Esophagus muscularis mucosa (tissue), 4 donors: ENCODE data around the gene APOBEC3A.

Source experiments
- EP300 ChIP-seq: sonication (generic); formaldehyde crosslinking; IDR thresholded peaks from one replicate; pipeline ENCODE4 v1.6.1; 2017; ENCODE audit warnings: antibody characterized with exemption
- POLR2AphosphoS5 ChIP-seq, 2 donors: sonication (generic); formaldehyde crosslinking; IDR thresholded peaks; one replicate each; pipeline ENCODE4 v1.6.1; 2017; ENCODE audit warnings: antibody characterized with exemption in 2 of 2
- TF ChIP-seq, protein P1 (sequence below), 3 experiments: fragments of 200-600 bp in 2 of 3; fragments of 450-650 bp in 1 of 3; sonication (generic) in 2 of 3; IDR thresholded peaks; one replicate each; pipeline ENCODE4 v1.5.1; 2017 to 2019; ENCODE audit warnings: antibody characterized with exemption in 3 of 3, mild to moderate bottlenecking in 2 of 3, moderate library complexity in 1 of 3

- TF ChIP-seq POLR2AphosphoS5 (IDR thresholded peaks at IDR 0.05) (no peak), EP300 (no peak)
- TF ChIP-seq, protein P1, sequence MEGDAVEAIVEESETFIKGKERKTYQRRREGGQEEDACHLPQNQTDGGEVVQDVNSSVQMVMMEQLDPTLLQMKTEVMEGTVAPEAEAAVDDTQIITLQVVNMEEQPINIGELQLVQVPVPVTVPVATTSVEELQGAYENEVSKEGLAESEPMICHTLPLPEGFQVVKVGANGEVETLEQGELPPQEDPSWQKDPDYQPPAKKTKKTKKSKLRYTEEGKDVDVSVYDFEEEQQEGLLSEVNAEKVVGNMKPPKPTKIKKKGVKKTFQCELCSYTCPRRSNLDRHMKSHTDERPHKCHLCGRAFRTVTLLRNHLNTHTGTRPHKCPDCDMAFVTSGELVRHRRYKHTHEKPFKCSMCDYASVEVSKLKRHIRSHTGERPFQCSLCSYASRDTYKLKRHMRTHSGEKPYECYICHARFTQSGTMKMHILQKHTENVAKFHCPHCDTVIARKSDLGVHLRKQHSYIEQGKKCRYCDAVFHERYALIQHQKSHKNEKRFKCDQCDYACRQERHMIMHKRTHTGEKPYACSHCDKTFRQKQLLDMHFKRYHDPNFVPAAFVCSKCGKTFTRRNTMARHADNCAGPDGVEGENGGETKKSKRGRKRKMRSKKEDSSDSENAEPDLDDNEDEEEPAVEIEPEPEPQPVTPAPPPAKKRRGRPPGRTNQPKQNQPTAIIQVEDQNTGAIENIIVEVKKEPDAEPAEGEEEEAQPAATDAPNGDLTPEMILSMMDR (IDR thresholded peaks at IDR 0.05) = no peak
Measured at GRCh38 chr22:38964306-38964705, 6.9 kb downstream of the APOBEC3A start.
